ENCODE measurements around the gene SMPD4.
"Not testable (repeated sequence)": the region's sequence is repeated elsewhere in the genome, so short reads cannot be mapped to it uniquely, and the experiment has no call there.

SMPD4 gene

GRCh38 chr2:130187268-130187667 is 5.9 kb upstream of the SMPD4 start:
- DNase-seq = no peak

GRCh38 chr2:130186391-130186790 is 5.0 kb upstream of the SMPD4 start:
- no peak for DNase-seq

- no peak for DNase-seq
These were observed 4.5 kb upstream of the SMPD4 start for GRCh38 chr2:130185896-130186295.

GRCh38 chr2:130185436-130185835 is 4.0 kb upstream of the SMPD4 start:
- DNase-seq = no peak

- DNase-seq = no peak
These were observed 2.3 kb upstream of the SMPD4 start for GRCh38 chr2:130183512-130184373.

GRCh38 chr2:130182826-130183511 is 1.6 kb upstream of the SMPD4 start:
- DNase-seq = not testable (repeated sequence)

- DNase-seq = peak; percentile 35 to 47
These were observed 679 bp upstream of the SMPD4 start, which contains the start of gene MZT2B for GRCh38 chr2:130181880-130182682. TSS of gene MZT2B (plus strand) at chr2:130182262. CDS start at chr2:130182283, 21 bp downstream.

- DNase-seq = not testable (repeated sequence)
These were observed 738 bp downstream of the SMPD4 start for GRCh38 chr2:130180404-130181324.

- DNase-seq = not testable (repeated sequence)
These were observed 6.5 kb downstream of the SMPD4 start for GRCh38 chr2:130174866-130175265.

- DNase-seq = no peak
These were observed 11.5 kb downstream of the SMPD4 start for GRCh38 chr2:130169896-130170295.

GRCh38 chr2:130169163-130169562 is 12.2 kb downstream of the SMPD4 start:
- DNase-seq = not testable (repeated sequence)

- DNase-seq = not testable (repeated sequence)
These were observed 14.8 kb downstream of the SMPD4 start for GRCh38 chr2:130166611-130167010.

GRCh38 chr2:130165293-130166016 is 15.9 kb downstream of the SMPD4 start:
- DNase-seq = no peak

- DNase-seq = no peak
These were observed 18.4 kb downstream of the SMPD4 start for GRCh38 chr2:130162968-130163367.

GRCh38 chr2:130162486-130162885 is 18.9 kb downstream of the SMPD4 start:
- DNase-seq = not testable (repeated sequence)

GRCh38 chr2:130160838-130161705 is 20.3 kb downstream of the SMPD4 start:
- DNase-seq = not testable (repeated sequence)

GRCh38 chr2:130160131-130160530 is 21.3 kb downstream of the SMPD4 start:
- DNase-seq = no peak

- not testable (repeated sequence) for DNase-seq
These were observed 22.0 kb downstream of the SMPD4 start for GRCh38 chr2:130159376-130159775.

- no peak for DNase-seq
These were observed 22.8 kb downstream of the SMPD4 start for GRCh38 chr2:130158631-130159030.

Data from NCI-H187 (cell line).